ENCODE data around the gene INPP5B. TPM values are rescaled to one million over a fixed set of nuclear protein-coding genes. Genes with fewer than 3 reads are reported as not detected.

INPP5B gene
- total and polyA plus RNA-seq, 4 donors = 9.2 to 40.8 (median 27.2) TPM

DNA sequence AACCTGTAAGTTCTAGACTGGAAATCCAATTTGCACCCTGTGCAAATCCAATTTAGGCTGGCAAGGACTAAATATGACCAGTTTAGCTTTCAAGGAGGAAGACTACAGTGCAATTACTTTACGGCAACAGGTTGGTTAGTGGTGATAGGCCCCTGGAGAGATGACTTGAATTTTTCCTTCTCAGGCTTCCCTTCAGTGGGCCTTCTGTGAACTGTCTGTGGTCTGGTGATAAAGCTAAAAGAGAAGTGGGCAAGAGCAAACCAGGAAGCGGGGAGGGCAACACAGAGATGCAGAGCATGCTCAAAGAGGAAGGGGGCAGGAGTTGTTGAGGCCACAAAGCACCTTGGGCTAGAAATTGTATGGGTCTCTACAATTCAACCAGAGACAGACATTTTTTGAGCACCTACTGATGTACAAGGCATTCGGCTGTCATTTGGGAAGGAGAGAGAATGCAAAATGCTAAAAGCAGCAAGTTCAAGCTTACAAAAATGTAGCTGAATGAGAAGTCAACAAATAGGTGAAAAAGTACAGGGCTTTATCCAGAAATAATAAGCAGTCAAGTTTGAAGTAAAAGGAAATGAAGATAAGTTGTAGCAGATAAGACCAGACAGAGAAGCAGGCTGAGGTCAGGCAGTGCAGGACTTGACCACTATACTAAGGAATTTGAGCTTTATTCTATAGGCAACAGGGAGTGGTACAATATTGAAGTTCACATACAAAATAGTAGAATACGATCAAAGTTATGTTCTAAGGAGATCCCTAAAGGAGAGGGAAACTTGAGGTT, 23.9 kb downstream of the INPP5B start:
- DNase-seq = no peak
- H3K27me3 ChIP-seq (ENCODE audit: control insufficient read depth in 3 of 3, insufficient read depth in 3 of 3, low read length in 2 of 3) = no peaks in the 10 kb centered on the region
- peaks cover 0 to 4% (median 0%) of the 10 kb centered on the region in 5 donors for H3K4me1 ChIP-seq (ENCODE audit: control insufficient read depth in 5 of 5, insufficient read depth in 5 of 5, low read length in 5 of 5)
- no peak overlapping the region for H3K27ac ChIP-seq (ENCODE audit: low read depth in 1 of 2, low read length in 1 of 2)
- H3K9me3 ChIP-seq (ENCODE audit: control insufficient read depth in 4 of 4, insufficient read depth in 3 of 4, low read length in 3 of 4) = no peaks in the 10 kb centered on the region
- TF ChIP-seq, protein P1, sequence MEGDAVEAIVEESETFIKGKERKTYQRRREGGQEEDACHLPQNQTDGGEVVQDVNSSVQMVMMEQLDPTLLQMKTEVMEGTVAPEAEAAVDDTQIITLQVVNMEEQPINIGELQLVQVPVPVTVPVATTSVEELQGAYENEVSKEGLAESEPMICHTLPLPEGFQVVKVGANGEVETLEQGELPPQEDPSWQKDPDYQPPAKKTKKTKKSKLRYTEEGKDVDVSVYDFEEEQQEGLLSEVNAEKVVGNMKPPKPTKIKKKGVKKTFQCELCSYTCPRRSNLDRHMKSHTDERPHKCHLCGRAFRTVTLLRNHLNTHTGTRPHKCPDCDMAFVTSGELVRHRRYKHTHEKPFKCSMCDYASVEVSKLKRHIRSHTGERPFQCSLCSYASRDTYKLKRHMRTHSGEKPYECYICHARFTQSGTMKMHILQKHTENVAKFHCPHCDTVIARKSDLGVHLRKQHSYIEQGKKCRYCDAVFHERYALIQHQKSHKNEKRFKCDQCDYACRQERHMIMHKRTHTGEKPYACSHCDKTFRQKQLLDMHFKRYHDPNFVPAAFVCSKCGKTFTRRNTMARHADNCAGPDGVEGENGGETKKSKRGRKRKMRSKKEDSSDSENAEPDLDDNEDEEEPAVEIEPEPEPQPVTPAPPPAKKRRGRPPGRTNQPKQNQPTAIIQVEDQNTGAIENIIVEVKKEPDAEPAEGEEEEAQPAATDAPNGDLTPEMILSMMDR (IDR thresholded peaks at IDR 0.05; ENCODE audit: control extremely low read depth, extremely low read depth) = no peak
- 39 to 69% methylated on average over 4 of the region's 4 CpGs for WGBS, 2 donors
- H3K4me3 ChIP-seq = no peak overlapping the region
- no peak overlapping the region for H3K9ac ChIP-seq (ENCODE audit: insufficient read depth in 1 of 2, low read length in 2 of 2)
- peaks cover 0 to 5% (median 2%) of the 10 kb centered on the region in 4 donors for H3K36me3 ChIP-seq (ENCODE audit: control insufficient read depth in 4 of 4, insufficient read depth in 4 of 4, low read length in 4 of 4)
- no peak for ATAC-seq (ENCODE audit: insufficient read depth, low FRiP score)

DNA sequence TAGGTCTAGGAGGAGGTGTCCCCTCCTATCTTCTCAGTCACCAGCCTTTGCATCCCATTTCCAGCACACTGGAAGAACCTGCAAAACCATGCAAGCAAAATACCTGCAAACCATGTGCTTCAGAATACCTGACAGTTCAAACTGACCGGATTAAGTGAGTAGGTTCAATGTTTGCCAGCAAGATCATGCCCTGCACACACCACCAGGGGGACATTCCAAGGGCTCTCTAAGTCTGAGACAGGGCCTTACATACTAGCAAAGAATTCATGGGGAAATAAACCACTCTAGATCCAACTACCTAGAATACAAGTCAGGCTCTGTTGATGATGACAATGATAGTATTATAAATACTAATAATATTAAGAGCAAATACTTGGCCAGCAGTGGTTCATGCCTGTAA, 27.6 kb downstream of the INPP5B start:
- no peak overlapping the region for H3K27ac ChIP-seq (ENCODE audit: low read depth in 1 of 2, low read length in 1 of 2)
- TF ChIP-seq, protein P1 (IDR thresholded peaks at IDR 0.05; ENCODE audit: control extremely low read depth, extremely low read depth) = no peak
- H3K36me3 ChIP-seq (ENCODE audit: control insufficient read depth in 4 of 4, insufficient read depth in 4 of 4, low read length in 4 of 4) = peaks cover 0 to 5% (median 2%) of the 10 kb centered on the region in 4 donors
- no peak for ATAC-seq (ENCODE audit: insufficient read depth, low FRiP score)
- H3K4me1 ChIP-seq (ENCODE audit: control insufficient read depth in 5 of 5, insufficient read depth in 5 of 5, low read length in 5 of 5) = peaks cover 0 to 12% (median 0%) of the 10 kb centered on the region in 5 donors
- H3K9me3 ChIP-seq (ENCODE audit: control insufficient read depth in 4 of 4, insufficient read depth in 3 of 4, low read length in 3 of 4) = no peaks in the 10 kb centered on the region
- no peak overlapping the region for H3K9ac ChIP-seq (ENCODE audit: insufficient read depth in 1 of 2, low read length in 2 of 2)
- H3K27me3 ChIP-seq (ENCODE audit: control insufficient read depth in 3 of 3, insufficient read depth in 3 of 3, low read length in 2 of 3) = no peaks in the 10 kb centered on the region
- H3K4me3 ChIP-seq = no peak overlapping the region
- 48 to 89% methylated on average over 1 of the region's 1 CpG for WGBS, 2 donors
- no peak for DNase-seq

DNA sequence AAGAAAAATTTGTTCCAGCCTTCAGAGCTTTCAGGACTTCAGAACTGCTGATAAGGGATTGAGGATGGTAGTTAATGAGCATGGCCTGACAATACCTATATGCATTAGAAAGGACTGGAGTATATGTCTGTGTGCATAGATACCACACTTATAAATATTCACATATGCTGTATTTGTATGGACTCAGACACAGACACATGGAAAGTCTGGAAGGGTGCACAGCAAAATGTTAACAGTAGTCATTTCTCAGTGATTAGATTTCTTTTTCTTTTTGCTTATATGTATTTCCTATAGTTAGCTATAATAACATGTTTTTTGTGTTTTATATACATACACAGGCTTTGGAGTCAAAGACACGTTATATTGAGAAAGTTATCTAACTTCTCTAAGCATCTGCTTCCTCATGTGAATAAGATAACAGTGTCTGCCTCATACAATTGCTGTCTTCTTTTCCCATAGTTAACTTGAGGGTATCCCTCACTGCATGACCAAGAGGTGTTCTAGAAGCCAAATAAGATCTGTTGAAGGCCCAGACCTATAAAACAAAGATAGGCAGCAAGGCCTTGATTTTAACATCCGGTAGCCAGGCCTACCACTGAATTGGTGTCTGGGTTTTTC, 31.3 kb downstream of the INPP5B start:
- Histone ChIP-seq H3K27me3 (ENCODE audit: control insufficient read depth in 3 of 3, insufficient read depth in 3 of 3, low read length in 2 of 3) (no peaks in the 10 kb centered on the region), H3K9me3 (ENCODE audit: control insufficient read depth in 4 of 4, insufficient read depth in 3 of 4, low read length in 3 of 4) (no peaks in the 10 kb centered on the region), H3K4me3 (no peak overlapping the region), H3K9ac (ENCODE audit: insufficient read depth in 1 of 2, low read length in 2 of 2) (no peak overlapping the region), H3K36me3 (ENCODE audit: control insufficient read depth in 4 of 4, insufficient read depth in 4 of 4, low read length in 4 of 4) (no peaks in the 10 kb centered on the region), H3K4me1 (ENCODE audit: control insufficient read depth in 5 of 5, insufficient read depth in 5 of 5, low read length in 5 of 5) (peaks cover 0 to 13% (median 0%) of the 10 kb centered on the region in 5 donors), H3K27ac (ENCODE audit: low read depth in 1 of 2, low read length in 1 of 2) (no peak overlapping the region)
- ATAC-seq (ENCODE audit: insufficient read depth, low FRiP score) (no peak), DNase-seq (no peak)
- TF ChIP-seq, protein P1 (IDR thresholded peaks at IDR 0.05; ENCODE audit: control extremely low read depth, extremely low read depth) = no peak
- 74 to 82% methylated on average over 2 of the region's 2 CpGs for WGBS, 2 donors

All from lung (tissue), 12 donors.